Psoas muscle (tissue), 8 donors: ENCODE measurements around the gene FSTL4. TPM values are rescaled to one million over a fixed set of nuclear protein-coding genes. Genes with fewer than 3 reads are reported as not detected.

Source experiments
- ATAC-seq, 4 donors: fragments of 200-7000 bp; cut with Tn5 transposase; one replicate each; pipeline ENCODE4 v1.9.1; 2020; ENCODE audit warnings: moderate library complexity in 3 of 4, mild to moderate bottlenecking in 2 of 4
- DNase-seq, 2 donors: peaks; one replicate each; pipeline ENCODE4 v3.0.0-alpha.2; 2020
- H3K27ac ChIP-seq: fragments of 200-600 bp; one replicate; pipeline ENCODE4 v1.8.0; 2022
- H3K27me3 ChIP-seq, 3 donors: fragments of 200-600 bp in 1 of 3; one replicate each; pipeline versions ENCODE4 v1.6.1 to v1.8.0; 2013 to 2022; ENCODE audit warnings: low read length in 2 of 3, mild to moderate bottlenecking in 2 of 3, moderate library complexity in 1 of 3; ENCODE audit not compliant: insufficient read depth in 3 of 3
- H3K36me3 ChIP-seq, 2 donors: fragments of 200-600 bp in 1 of 2; one replicate each; pipeline versions ENCODE4 v1.6.1 to v1.8.0; 2013 to 2022; ENCODE audit warnings: low read depth in 1 of 2, mild to moderate bottlenecking in 1 of 2, moderate library complexity in 1 of 2; ENCODE audit not compliant: insufficient read depth in 1 of 2
- H3K4me1 ChIP-seq: fragments of 200-600 bp; one replicate; pipeline ENCODE4 v1.8.0; 2022
- H3K4me3 ChIP-seq: fragments of 200-600 bp; one replicate; pipeline ENCODE4 v1.8.0; 2022; ENCODE audit warnings: mild to moderate bottlenecking
- H3K9me3 ChIP-seq: fragments of 200-600 bp; one replicate; pipeline ENCODE4 v1.8.0; 2022
- WGBS, 3 donors: extraction: QIAGEN DNeasy Blood & Tissue Kit; methylation state at CpG; one replicate each; pipeline versions ENCODE4 v1.1.6 to v1.1.7; 2013; 5-methylcytosine and 5-hydroxymethylcytosine counted together
- intact Hi-C, 2 donors: fragments of 100-400 bp; cut with DNase I; formaldehyde crosslinking; loops; one replicate each; pipeline versions ENCODE4 v1.11.0 to v1.14.2; 2022
- polyA plus RNA-seq, 3 donors: library from polyadenylated mRNA; stranded (reverse); fragments of 200-250 nt; gene quantifications; one replicate each; pipeline ENCODE4 v1.2.3, GENCODE V29; 2013
- total RNA-seq, 4 donors: library from RNA; stranded (reverse); fragmentation: NEBNext Ultra II Directional in 2 of 4; extraction: Animal tissue kit (Norgen Biotek cat#: 25700) in 2 of 4; gene quantifications; one replicate each; pipeline versions ENCODE4 v1.2.1 to v1.2.4, GENCODE V29; 2021 to 2023
- TF ChIP-seq, protein P1 (sequence below): fragments of 200-600 bp; IDR thresholded peaks from one replicate; pipeline ENCODE4 v1.8.0; 2022; ENCODE audit warnings: antibody characterized with exemption
- donor health status: healthy with polysubstance abuse.
- donor health status: DM: no; HTN: no; CAD: no; lungs with moderate emphysema.
- donor health status: Bipolar disorder and iron deficiency.
- donor health status: healthy.
- donor health status: DM: yes; HTN: yes; CAD: no.
- donor health status: DM: no; HTN: no; CAD: no.
- donor health status: DM: no; HTN: no; CAD: no.
- donor health status: DM: yes; HTN: yes; CAD: no.

The FSTL4 gene
- total and polyA plus RNA-seq, 7 donors = 0.07 to 0.81 (median 0.24) TPM

DNA sequence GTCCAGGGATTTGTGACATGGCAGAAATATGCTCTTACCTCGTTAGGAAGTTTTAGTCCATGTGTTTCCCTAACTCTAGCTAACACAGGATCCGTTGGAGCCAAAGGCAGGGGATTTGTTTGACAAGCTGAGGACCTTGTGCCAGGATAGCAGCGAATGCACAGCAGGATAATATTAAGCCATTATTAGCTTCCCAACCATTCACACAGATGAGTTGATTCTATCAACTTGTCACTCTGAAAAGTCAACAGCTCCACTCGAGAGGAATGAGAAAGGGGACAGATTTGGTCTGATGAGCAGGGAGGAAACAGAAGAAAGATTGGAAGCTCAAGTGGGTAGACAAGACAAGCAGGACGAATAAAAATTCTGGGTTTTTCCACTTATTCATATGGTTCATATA lies 106.2 kb downstream of the FSTL4 start:
- 39 to 53% (median 47%) methylated on average over 5 of the region's 5 CpGs for WGBS, 3 donors
- H3K27me3 ChIP-seq = no peaks in the 10 kb centered on the region
- intact Hi-C loops = no loop called here
- H3K36me3 ChIP-seq = no peaks in the 10 kb centered on the region
- no peak overlapping the region for H3K27ac ChIP-seq
- DNase-seq (no peak), ATAC-seq (no peak)
- no peaks in the 10 kb centered on the region for H3K9me3 ChIP-seq
- H3K4me1 ChIP-seq = no peaks in the 10 kb centered on the region
- TF ChIP-seq, protein P1, sequence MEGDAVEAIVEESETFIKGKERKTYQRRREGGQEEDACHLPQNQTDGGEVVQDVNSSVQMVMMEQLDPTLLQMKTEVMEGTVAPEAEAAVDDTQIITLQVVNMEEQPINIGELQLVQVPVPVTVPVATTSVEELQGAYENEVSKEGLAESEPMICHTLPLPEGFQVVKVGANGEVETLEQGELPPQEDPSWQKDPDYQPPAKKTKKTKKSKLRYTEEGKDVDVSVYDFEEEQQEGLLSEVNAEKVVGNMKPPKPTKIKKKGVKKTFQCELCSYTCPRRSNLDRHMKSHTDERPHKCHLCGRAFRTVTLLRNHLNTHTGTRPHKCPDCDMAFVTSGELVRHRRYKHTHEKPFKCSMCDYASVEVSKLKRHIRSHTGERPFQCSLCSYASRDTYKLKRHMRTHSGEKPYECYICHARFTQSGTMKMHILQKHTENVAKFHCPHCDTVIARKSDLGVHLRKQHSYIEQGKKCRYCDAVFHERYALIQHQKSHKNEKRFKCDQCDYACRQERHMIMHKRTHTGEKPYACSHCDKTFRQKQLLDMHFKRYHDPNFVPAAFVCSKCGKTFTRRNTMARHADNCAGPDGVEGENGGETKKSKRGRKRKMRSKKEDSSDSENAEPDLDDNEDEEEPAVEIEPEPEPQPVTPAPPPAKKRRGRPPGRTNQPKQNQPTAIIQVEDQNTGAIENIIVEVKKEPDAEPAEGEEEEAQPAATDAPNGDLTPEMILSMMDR = no peak
- no peak overlapping the region for H3K4me3 ChIP-seq

DNA sequence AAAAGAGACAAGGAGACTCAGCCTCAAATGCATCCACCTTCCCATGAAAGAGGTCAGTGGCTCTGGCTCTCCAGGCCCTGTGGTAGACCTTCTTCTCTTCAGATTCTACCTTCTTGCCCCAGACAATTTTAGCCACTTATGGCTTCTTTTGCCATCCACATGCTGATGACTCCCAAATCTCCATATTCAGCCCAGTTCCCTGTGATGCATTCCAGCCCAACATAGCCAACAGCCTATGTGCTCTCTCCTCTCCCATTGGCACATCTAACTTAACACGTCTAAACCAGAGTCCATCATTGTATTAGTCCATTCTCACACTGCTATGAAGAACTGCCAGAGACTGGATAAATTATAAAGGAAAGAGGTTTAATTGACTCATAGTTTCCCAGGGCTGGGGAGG lies 108.8 kb downstream of the FSTL4 start:
- Histone ChIP-seq H3K4me1 (no peaks in the 10 kb centered on the region), H3K27me3 (peaks cover 0 to 4% (median 0%) of the 10 kb centered on the region in 3 donors), H3K36me3 (no peaks in the 10 kb centered on the region), H3K9me3 (no peaks in the 10 kb centered on the region), H3K4me3 (no peak overlapping the region), H3K27ac (no peak overlapping the region)
- intact Hi-C loops = no loop called here
- ATAC-seq = no peak
- WGBS, 3 donors = 65 to 81% (median 78%) methylated on average over 1 of the region's 1 CpG
- TF ChIP-seq, protein P1 = no peak
- no peak for DNase-seq

DNA sequence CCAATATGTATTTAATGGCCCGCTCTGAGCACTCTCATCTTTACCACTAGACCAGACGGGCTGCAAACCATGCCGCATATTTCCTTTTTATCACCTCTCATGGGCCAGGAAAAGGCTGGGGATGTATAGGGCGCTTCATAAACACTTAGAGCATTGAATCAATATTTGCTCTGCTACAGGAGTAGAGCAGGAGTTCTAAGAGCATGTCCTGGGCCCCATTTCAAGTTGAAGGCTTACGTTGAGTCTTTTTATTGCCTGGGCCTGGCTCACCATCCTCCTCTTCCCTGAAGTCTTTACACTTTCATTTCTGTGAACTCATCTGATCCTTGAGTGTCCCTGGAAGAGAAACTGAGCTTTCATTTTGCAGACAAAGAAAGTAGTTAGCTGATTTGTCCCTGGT lies 112.4 kb downstream of the FSTL4 start:
- intact Hi-C loops = no loop called here
- WGBS, 3 donors = 84 to 89% (median 87%) methylated on average over 5 of the region's 5 CpGs
- Histone ChIP-seq H3K9me3 (no peaks in the 10 kb centered on the region), H3K27ac (no peak overlapping the region), H3K4me1 (no peaks in the 10 kb centered on the region), H3K27me3 (peaks cover 0 to 4% (median 0%) of the 10 kb centered on the region in 3 donors), H3K4me3 (no peak overlapping the region), H3K36me3 (no peaks in the 10 kb centered on the region)
- no peak for ATAC-seq
- no peak for DNase-seq
- TF ChIP-seq, protein P1 = no peak

DNA sequence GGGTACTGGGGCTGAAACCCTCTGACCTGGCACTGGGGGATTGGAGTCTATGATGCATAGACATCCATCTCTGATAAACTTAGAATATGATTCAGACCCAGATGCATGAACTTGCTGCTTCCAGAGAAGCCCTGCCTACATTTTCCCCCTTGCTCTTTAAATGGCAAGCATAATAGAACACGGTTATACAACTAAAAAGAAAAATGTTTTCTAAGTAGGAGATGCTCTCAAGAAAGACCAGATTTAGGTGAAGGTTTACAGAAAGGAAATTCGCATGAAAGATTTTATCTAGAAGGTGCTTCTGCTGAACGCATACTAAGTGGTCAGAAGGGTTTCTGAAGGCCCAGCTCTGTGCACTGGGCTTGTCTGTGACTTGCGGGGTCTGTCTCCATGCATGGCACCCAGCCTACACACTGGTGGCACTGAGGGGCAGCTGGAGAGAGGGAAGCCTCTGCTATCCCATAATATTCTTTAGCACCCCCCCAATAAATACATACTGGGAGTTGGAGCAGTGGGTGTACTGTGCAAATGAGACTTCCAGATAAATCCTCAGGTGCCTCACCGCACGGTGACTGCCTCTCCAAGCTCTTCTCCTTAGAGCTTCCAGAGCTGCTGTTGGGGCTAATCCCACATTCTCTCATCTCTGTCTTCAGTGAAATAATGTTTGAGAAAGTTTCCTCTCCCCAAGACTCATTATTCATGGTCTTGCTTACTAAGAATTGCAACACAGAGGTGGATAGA lies 114.6 kb downstream of the FSTL4 start:
- DNase-seq = no peak
- intact Hi-C loops = no loop called here
- 85% methylated on average over 6 of the region's 6 CpGs for WGBS, 3 donors
- Histone ChIP-seq H3K9me3 (no peaks in the 10 kb centered on the region), H3K4me1 (no peaks in the 10 kb centered on the region), H3K36me3 (no peaks in the 10 kb centered on the region), H3K27ac (no peak overlapping the region), H3K4me3 (no peak overlapping the region), H3K27me3 (peaks cover 0 to 4% (median 0%) of the 10 kb centered on the region in 3 donors)
- no peak for ATAC-seq
- TF ChIP-seq, protein P1 = no peak

DNA sequence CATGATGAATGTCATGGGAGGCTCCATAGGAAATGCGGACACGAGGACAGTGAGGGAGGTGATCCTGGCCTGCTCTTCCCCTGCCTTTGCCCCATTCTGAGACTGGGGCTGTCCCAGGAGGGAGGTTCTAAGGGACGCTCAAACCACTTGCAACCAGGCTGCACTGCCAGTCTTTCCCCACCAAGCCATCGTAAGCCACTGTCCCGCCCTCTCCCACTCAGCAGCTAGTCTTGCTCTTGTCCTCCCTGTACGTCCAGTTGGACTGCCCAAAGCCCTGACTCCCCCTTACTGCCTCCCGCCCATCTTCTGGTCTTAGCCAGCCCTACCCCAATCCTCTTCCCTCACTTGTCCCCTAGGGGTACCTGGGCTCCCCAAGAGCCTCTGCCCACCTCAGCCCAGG lies 115.7 kb downstream of the FSTL4 start:
- TF ChIP-seq, protein P1 = no peak
- Histone ChIP-seq H3K27me3 (peaks cover 0 to 4% (median 0%) of the 10 kb centered on the region in 3 donors), H3K4me1 (no peaks in the 10 kb centered on the region), H3K36me3 (no peaks in the 10 kb centered on the region), H3K9me3 (no peaks in the 10 kb centered on the region), H3K27ac (no peak overlapping the region), H3K4me3 (no peak overlapping the region)
- no peak for DNase-seq
- 85 to 94% (median 89%) methylated on average over 7 of the region's 7 CpGs for WGBS, 3 donors
- ATAC-seq = no peak
- intact Hi-C loops = no loop called here
